ENCODE results near the gene TLX1.

TLX1 gene

DNA sequence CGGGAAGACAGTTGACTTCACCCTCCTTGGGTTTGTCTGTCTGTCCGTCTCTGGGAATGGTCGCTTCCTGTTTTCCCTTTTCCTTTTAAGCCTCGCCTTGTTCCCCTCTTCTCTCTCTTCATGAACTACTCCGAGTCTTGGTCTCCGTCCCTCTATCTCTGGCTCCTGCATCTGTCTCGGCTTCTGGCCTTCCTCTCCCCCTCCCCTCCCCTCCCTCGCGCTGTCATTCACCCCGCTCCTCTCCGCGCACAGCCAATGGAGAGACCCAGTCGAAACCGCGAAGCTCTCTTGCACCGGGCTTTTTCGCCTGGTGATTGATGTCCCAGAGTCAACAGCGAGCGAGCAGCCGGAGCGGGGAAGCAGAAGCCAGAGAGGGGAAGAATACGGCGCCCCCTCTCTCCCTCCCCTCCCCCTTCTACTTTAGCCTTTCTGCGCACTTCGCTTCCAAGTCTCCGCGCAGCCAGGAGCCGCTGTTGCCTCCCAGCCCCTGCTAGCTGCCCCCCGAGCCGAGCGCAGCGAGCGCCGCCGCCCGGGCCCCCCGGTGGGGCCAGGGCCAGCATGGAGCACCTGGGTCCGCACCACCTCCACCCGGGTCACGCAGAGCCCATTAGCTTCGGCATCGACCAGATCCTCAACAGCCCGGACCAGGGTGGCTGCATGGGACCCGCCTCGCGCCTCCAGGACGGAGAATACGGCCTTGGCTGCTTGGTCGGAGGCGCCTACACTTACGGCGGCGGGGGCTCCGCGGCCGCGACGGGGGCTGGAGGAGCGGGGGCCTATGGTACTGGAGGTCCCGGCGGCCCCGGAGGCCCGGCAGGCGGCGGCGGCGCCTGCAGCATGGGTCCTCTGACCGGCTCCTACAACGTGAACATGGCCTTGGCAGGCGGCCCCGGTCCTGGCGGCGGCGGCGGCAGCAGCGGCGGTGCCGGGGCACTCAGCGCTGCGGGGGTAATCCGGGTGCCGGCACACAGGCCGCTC is at the start of gene TLX1:
Gene TLX1, plus strand, starts transcription at position 317 of the 978 bp plus-strand sequence. Its CDS starts 242 bp downstream, at position 559.
- TF ChIP-seq, protein P1, sequence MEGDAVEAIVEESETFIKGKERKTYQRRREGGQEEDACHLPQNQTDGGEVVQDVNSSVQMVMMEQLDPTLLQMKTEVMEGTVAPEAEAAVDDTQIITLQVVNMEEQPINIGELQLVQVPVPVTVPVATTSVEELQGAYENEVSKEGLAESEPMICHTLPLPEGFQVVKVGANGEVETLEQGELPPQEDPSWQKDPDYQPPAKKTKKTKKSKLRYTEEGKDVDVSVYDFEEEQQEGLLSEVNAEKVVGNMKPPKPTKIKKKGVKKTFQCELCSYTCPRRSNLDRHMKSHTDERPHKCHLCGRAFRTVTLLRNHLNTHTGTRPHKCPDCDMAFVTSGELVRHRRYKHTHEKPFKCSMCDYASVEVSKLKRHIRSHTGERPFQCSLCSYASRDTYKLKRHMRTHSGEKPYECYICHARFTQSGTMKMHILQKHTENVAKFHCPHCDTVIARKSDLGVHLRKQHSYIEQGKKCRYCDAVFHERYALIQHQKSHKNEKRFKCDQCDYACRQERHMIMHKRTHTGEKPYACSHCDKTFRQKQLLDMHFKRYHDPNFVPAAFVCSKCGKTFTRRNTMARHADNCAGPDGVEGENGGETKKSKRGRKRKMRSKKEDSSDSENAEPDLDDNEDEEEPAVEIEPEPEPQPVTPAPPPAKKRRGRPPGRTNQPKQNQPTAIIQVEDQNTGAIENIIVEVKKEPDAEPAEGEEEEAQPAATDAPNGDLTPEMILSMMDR (conservative IDR thresholded peaks at IDR 0.05), result peak; percentile 16; the same call in 1 of the 2 replicates
- H3K27ac ChIP-seq, result peak within 1 kb of the TSS; percentile 72

- H3K27ac ChIP-seq, result no peak overlapping the region
- TF ChIP-seq, protein P1 (conservative IDR thresholded peaks at IDR 0.05), result no peak
These were observed 45.3 kb upstream of the TLX1 start for GRCh38 chr10:101085846-101086245.

DNA sequence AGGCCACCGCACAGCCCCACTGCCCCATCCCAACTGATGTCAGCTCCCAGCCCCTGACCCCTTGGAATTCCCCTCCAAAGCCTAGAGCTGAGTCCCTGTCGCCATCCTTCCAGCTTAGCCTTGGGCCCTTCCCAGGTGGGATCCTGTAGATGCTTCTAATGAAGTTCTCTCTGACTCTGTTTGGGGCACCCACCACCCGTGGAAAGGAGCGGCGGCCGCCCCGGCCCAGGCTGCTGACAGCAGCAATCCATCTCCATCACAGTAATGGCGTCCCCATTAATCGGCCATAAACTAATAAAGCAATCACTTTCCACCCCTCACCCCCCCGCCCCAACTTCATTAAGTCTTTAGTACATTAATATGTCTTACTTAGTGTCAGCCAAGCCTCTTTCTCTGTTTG is 43.7 kb upstream of the TLX1 start:
- TF ChIP-seq, protein P1 (conservative IDR thresholded peaks at IDR 0.05), result no peak
- no peak overlapping the region for H3K27ac ChIP-seq

DNA sequence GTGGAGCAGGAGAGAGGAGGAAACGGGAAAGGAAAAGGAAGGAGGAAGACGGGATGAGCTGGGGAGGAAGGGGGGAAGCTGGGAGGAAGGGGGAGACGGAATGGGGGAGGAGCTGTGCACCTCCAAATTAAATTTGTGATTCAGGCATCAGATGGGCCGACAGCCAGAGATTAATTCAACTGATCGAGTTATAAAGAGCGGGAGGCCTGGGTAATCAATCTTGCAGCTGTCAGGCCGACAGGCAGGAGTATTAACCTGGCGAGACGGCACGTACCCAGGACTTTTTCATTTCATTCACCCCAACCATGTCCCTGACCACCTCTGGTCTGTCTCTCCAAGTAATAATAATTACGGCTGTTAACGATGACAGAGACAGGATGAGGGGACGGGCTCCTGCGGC is 43.1 kb upstream of the TLX1 start:
- TF ChIP-seq, protein P1 (conservative IDR thresholded peaks at IDR 0.05), result no peak
- H3K27ac ChIP-seq, result no peak overlapping the region

GRCh38 chr10:101089520-101090299 is 41.4 kb upstream of the TLX1 start:
- TF ChIP-seq, protein P1 (conservative IDR thresholded peaks at IDR 0.05), result no peak
- no peak overlapping the region; the same call in 1 of the 2 replicates for H3K27ac ChIP-seq

- TF ChIP-seq, protein P1 (conservative IDR thresholded peaks at IDR 0.05), result no peak
- H3K27ac ChIP-seq, result peak overlapping the region; percentile 73
These were observed 40.5 kb upstream of the TLX1 start for GRCh38 chr10:101090597-101090996.
